Endothelial cell of umbilical vein (primary cell): Measurements from ENCODE around the gene POLR3A. TPM values are rescaled to one million over a fixed set of nuclear protein-coding genes. Genes with fewer than 3 reads are reported as not detected.
A peak's percentile ranks its signal among the peaks of the same experiment; 100 is the strongest.

Experiments
- BruUV-seq: library from RNA; stranded (reverse); fragments of 400-500 nt; replicated peaks from 2 replicates; lab custom pipeline; 2021; lab: Mats Ljungman, UMichigan
- CTCF ChIA-PET: fragments of 300-600, 350-600 bp; sonication (Branson Sonifier 250); formaldehyde crosslinking; loops from one replicate; lab custom pipeline; 2021; ENCODE audit warnings: antibody characterized with exemption, inconsistent platforms; lab: Charles Lee
- POLR2A ChIA-PET: fragments of 300-600, 350-600 bp; sonication (Branson Sonifier 250); formaldehyde crosslinking; loops from one replicate; lab custom pipeline; 2021; ENCODE audit warnings: antibody characterized with exemption, inconsistent platforms; lab: Charles Lee
- DNase-seq: peaks from one replicate; pipeline ENCODE4 v3.0.0-alpha.2; 2011; ENCODE audit warnings: low read depth, low spot score
- FAIRE-seq: peaks from 2 replicates; lab custom pipeline; 2011; peaks lifted over from hg19 to GRCh38; lab: Jason Lieb, UNC
- H2AFZ ChIP-seq: 2 replicates; pipeline ENCODE4 v1.6.0; 2012; ENCODE audit warnings: low read depth, low read length, control low read depth, inconsistent platforms
- H3K27ac ChIP-seq: 2 replicates; pipeline ENCODE4 v1.5.1; 2011; ENCODE audit warnings: low read depth, mild to moderate bottlenecking, control low read depth, low read length, moderate library complexity; ENCODE audit not compliant: insufficient read depth
- H3K27me3 ChIP-seq, 2 experiments: 2 replicates each; pipeline versions ENCODE4 v1.6.0 to v1.6.1; 2011; ENCODE audit warnings: low read length in 2 of 2, mixed read lengths in 1 of 2; ENCODE audit not compliant: control insufficient read depth in 2 of 2, insufficient read depth in 2 of 2
- H3K36me3 ChIP-seq, 2 experiments: 2 replicates in 1 of 2; 3 replicates in 1 of 2; pipeline ENCODE4 v1.5.1; 2011; ENCODE audit warnings: low read length in 2 of 2, mild to moderate bottlenecking in 1 of 2, moderate library complexity in 1 of 2; ENCODE audit not compliant: control insufficient read depth in 2 of 2, insufficient read depth in 2 of 2; ENCODE audit errors: extremely low read depth in 1 of 2
- H3K4me1 ChIP-seq: 3 replicates; pipeline ENCODE4 v1.5.1; 2011; ENCODE audit warnings: mild to moderate bottlenecking, low read length; ENCODE audit not compliant: control insufficient read depth, insufficient read depth; ENCODE audit errors: extremely low read depth
- H3K4me2 ChIP-seq: 2 replicates; pipeline ENCODE4 v1.6.1; 2011; ENCODE audit warnings: low read length, control low read depth, mixed read lengths; ENCODE audit not compliant: insufficient read depth
- H3K4me3 ChIP-seq, 3 experiments: fragments of 200-600 bp in 1 of 3; sonication (generic), shearing (Covaris generic) in 1 of 3; replicated peaks in 1 of 3; 2 replicates each; pipeline ENCODE4 v1.5.1; 2011 to 2016; ENCODE audit warnings: control low read depth in 3 of 3, low read length in 3 of 3, mild to moderate bottlenecking in 2 of 3, inconsistent platforms in 1 of 3, low read depth in 1 of 3, moderate library complexity in 1 of 3; ENCODE audit not compliant: insufficient read depth in 1 of 3
- H3K79me2 ChIP-seq: 2 replicates; pipeline ENCODE4 v1.6.0; 2012; ENCODE audit warnings: low read length, inconsistent platforms; ENCODE audit not compliant: control insufficient read depth, insufficient read depth
- H3K9ac ChIP-seq: replicated peaks from 2 replicates; pipeline ENCODE3; 2011; ENCODE audit warnings: low read length, control low read depth; ENCODE audit not compliant: insufficient read depth; ENCODE audit errors: extremely low read depth
- H3K9me1 ChIP-seq: replicated peaks from 3 replicates; pipeline ENCODE4 v1.6.0; 2011; ENCODE audit warnings: mild to moderate bottlenecking, low read length; ENCODE audit not compliant: control insufficient read depth, insufficient read depth; ENCODE audit errors: extremely low read depth
- H3K9me3 ChIP-seq: replicated peaks from 2 replicates; pipeline ENCODE4 v1.5.1; 2012; ENCODE audit warnings: low read length, inconsistent platforms; ENCODE audit not compliant: control insufficient read depth, insufficient read depth
- H4K20me1 ChIP-seq: replicated peaks from 2 replicates; pipeline ENCODE3; 2011; ENCODE audit warnings: mild to moderate bottlenecking, low read length; ENCODE audit not compliant: control insufficient read depth, insufficient read depth; ENCODE audit errors: extremely low read depth
- EZH2 ChIP-seq: IDR thresholded peaks from 2 replicates; pipeline ENCODE4 v1.6.1; 2012; ENCODE audit warnings: borderline replicate concordance, low read depth, mild to moderate bottlenecking, moderate library complexity, low read length, inconsistent platforms; ENCODE audit not compliant: severe bottlenecking
- GATA2 ChIP-seq: IDR thresholded peaks from 2 replicates; pipeline ENCODE4 v1.7.0; 2011; ENCODE audit warnings: low read depth, mild to moderate bottlenecking, moderate library complexity, mixed read lengths, low read length; ENCODE audit not compliant: insufficient read length, insufficient read depth
- POLR2A ChIP-seq: IDR thresholded peaks from 2 replicates; pipeline ENCODE4 v1.6.1; 2012; ENCODE audit warnings: low read depth, mild to moderate bottlenecking, control low read depth, low read length
- POLR2AphosphoS5 ChIP-seq: IDR thresholded peaks from 2 replicates; pipeline ENCODE4 v1.6.1; 2012; ENCODE audit warnings: low read depth, mild to moderate bottlenecking, control low read depth, low read length, moderate library complexity; ENCODE audit not compliant: insufficient read depth
- dilution Hi-C: fragments of 300-500 bp; cut with MboI; formaldehyde crosslinking; loops from one replicate; pipeline ENCODE4 v1.15.0; 2019; ENCODE audit warnings: low sequenced_read_pairs; ENCODE audit not compliant: extremely low pct_ligation_motif_present
- intact Hi-C: fragments of 100-400 bp; cut with micrococcal nuclease; formaldehyde crosslinking; loops from one replicate; pipeline ENCODE4 v1.10.0; 2022
- polyA plus RNA-seq, 4 experiments: library from polyadenylated mRNA; depleted of rRNA in 3 of 4; stranded (reverse) in 3 of 4; unstranded in 1 of 4; fragments of >200 nt; gene quantifications; 2 replicates each; pipeline versions ENCODE4 v1.2.1 to v1.2.3, GENCODE V29; 2011 to 2012; ENCODE audit warnings: missing spikeins in 1 of 4
- total RNA-seq: library from RNA; stranded (reverse); gene quantifications from 2 replicates; pipeline ENCODE4 v1.2.3, GENCODE V29; 2021

The POLR3A gene
- total and polyA plus RNA-seq, 2 donors (not counting 3 experiments of a cell fraction or from before 2014, with no cell fraction given): 9.5 to 25.3 TPM

DNA sequence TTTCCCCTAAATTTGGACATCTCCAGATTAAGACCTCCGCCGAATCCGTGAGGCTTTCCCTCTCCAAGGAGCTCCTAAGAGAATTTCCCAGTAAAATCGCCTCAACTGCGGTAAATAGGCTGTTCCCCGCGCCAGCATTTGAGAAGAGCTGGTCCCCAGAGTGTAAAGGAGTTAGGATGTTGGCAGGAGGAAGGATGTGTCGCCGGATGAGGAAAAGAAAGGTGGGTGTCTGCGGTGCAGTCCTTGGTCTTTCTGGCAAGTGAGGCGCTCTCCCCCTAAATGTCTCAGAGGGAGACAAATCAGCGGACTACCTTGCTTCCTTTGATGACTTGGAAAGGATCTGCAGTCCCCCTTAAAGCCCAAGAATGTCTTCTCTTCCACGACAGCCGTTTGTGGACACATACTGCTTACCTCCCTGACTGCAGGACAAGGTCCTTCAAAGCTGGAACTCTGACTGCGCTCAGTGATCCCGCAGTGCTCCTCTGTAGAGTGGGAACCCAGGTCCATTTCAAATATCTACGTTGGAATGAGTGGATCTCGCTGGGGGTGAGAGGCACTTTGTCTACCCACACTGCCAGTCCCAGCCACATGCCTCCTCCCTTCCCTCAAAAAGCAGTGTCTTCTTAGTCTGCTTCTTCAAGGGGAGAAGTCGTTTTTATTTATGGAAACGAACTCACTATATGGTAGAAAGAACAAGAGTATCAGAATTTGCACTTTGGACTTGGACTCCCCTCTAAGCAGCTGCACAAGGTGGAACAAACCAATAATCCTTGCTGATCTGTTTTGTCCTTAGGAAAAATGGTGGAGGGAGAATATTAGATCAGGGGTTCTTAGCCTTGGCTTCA lies 101.7 kb downstream of the POLR3A start:
- Histone ChIP-seq H2AFZ (peak overlapping the region; percentile 66), H3K4me2 (peak overlapping the region; percentile 45), H3K27ac (no peak overlapping the region), H3K9me3 (no peaks in the 10 kb centered on the region), H3K79me2 (peaks cover 25% of the 10 kb centered on the region), H3K27me3 (peaks cover 21 to 26% of the 10 kb centered on the region in 2 experiments), H3K36me3 (no peaks in the 10 kb centered on the region), H3K9me1 (no peaks in the 10 kb centered on the region), H3K9ac (no peak overlapping the region), H3K4me1 (peaks cover 14% of the 10 kb centered on the region), H4K20me1 (no peaks in the 10 kb centered on the region), H3K4me3 (peak overlapping the region in 2 of 3 experiments; percentile 40 to 53)
- DNase-seq (peak; percentile 13), FAIRE-seq (no peak)
- dilution Hi-C loops (no loop called here), intact Hi-C loops (loop anchor here (2.0 to 5.0 kb wide), 3 partner anchors 49 to 100 kb away; partner anchors contain the start of gene POLR3A)
- ChIA-PET POLR2A (no interaction called here), CTCF (interaction anchor here (1.0 to 2.3 kb wide), 4 partner anchors 11 to 56 kb away, joined by 3 to 7 read pairs (median 5); no protein-coding TSS in a partner anchor)
- TF ChIP-seq EZH2 (peak; percentile 62), POLR2AphosphoS5 (no peak)
- no TSS peak for BruUV-seq

DNA sequence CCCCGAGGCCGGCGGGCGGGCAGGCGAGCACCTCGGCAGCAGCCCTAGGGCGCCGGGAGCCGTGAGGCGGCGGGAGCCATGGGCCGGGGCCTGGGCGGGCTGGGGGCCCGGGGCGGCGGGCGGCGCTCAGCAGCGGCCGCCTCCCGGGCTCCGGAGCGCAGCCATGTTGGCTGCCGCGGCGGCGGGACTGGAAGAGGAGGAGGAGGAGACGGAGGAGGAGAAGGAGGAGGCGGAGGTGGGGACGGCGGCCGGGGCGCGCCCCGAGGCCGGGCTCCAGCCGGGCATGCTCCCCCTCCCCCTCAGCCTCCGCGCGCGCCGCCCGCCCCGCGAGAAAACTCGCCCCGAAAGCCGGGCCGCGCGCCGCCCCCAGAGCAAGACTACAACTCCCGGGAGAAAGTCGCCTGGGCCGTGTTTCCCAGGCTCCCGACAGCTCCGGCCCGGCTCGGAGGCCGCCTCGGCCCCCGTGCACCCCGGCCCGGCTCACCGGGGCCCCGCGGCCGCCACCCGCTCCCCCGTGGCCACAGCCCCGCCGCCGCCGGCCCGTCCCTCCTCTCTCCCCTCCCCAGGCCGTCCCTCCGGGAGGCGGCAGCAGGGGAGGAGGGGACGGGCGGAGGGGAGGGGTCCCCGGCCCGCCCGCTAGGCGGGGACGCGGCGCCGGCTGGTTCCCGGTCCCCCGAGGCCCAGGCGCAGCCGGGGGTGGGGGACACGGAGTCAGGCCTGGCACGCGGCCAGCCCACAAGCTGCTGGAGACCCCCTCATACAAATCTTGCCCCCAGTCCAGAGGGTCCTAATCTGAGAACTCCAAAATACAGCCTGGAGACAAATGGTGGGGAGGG lies 102.5 kb downstream of the POLR3A start, which contains the start of gene DLG5:
Gene DLG5, minus strand, starts transcription at position 190 of the 836 bp plus-strand sequence. CDS start 235 bp downstream, outside the sequence.
- H3K4me3 ChIP-seq: peak within 1 kb of the TSS; percentile 47 to 75 (median 53)
- intact Hi-C loops: loop anchor here (2.0 to 5.0 kb wide), 3 partner anchors 48 to 101 kb away; partner anchors contain the start of gene POLR3A
- H3K4me2 ChIP-seq: peak within 1 kb of the TSS; percentile 93
- no peaks in the 10 kb centered on the region for H4K20me1 ChIP-seq
- no TSS peak for BruUV-seq
- ChIA-PET CTCF (interaction anchor here (1.0 to 2.3 kb wide), 6 partner anchors 8 to 80 kb away, joined by 4 to 12 read pairs (median 6); no protein-coding TSS in a partner anchor), POLR2A (no interaction called here)
- H3K9ac ChIP-seq: peak within 1 kb of the TSS; percentile 38
- dilution Hi-C loops: no loop called here
- H3K9me3 ChIP-seq: no peaks in the 10 kb centered on the region
- TF ChIP-seq GATA2: no peak
- no peak for TF ChIP-seq EZH2
- TF ChIP-seq POLR2A: peak; percentile 40
- TF ChIP-seq POLR2AphosphoS5: no peak
- DNase-seq (peak; percentile 26), FAIRE-seq (no peak)
- peaks cover 25% of the 10 kb centered on the region for H3K79me2 ChIP-seq
- H3K9me1 ChIP-seq: no peaks in the 10 kb centered on the region
- H3K27ac ChIP-seq: no peak within 1 kb of the TSS
- peaks cover 14% of the 10 kb centered on the region for H3K4me1 ChIP-seq
- peaks cover 21 to 26% of the 10 kb centered on the region in 2 experiments for H3K27me3 ChIP-seq
- H2AFZ ChIP-seq: peak within 1 kb of the TSS; percentile 75
- no peaks in the 10 kb centered on the region for H3K36me3 ChIP-seq
